K562 treated with DMSO at 1 percent for 24 hours (cell line): ENCODE results near the gene HEPN1. TPM values are rescaled to one million over a fixed set of nuclear protein-coding genes. Genes with fewer than 3 reads are reported as not detected.

Experiments used
- total RNA-seq: library from RNA; unstranded; fragments of 300-600 nt; gene quantifications from 2 replicates; pipeline ENCODE4 v1.2.3, GENCODE V29; 2022; ENCODE audit warnings: low read depth; ENCODE audit not compliant: insufficient read depth

HEPN1 gene
- not detected in 2 replicates for total RNA-seq

DNA sequence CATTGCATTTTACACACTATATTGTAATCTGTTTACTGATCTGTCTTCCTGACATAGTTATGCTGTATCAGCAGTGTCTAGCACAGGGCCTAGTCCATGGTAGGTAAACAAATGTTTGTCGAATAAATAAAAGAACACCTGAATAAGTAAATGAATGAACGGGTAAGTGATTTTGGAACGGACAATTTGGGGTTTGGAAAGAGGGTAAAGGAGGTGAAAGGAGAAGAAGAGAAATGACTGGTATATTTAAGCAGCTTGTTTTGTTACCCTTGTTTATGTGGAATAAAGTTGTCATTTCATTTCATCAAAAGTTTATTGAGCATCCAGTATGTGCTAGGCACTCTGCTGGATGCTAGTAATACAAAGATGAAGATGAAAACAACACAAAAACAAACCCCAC, at the start of gene HEPN1:
HEPN1 (plus strand) TSS at position 301 of the 400 bp plus-strand sequence.

DNA sequence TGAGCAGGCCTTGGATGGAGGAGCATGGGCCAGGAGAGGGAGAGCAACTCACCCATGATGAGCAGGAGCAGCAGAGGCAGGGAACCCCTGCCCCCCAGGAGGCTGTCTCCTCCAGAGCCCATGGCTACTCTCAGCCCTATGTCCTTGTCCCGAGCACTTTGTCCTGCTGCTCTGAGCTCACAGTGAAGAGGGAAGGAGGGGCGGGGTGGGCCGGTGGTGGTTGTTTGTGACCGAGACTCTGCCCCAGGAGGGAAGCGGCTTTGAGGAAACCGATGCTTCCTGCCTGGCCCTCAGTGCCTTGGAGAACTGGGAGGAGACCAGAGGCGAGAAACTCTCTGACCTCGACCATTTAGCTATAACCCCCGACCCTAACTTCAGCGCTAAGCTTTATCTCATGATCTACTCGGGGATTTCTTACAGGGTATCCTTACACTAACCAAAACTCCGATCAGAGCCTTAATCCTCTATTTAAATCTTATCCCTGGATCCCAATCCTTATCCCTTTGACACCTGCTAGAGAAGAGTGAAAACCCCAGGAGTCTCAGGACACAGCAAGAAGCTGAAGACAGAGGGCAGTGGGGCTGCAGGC, 21.3 kb upstream of the HEPN1 start, which contains the start of gene ROBO4:
ROBO4 (minus strand) TSS at position 192 of the 589 bp plus-strand sequence; CDS start at position 122, 70 bp downstream.

DNA sequence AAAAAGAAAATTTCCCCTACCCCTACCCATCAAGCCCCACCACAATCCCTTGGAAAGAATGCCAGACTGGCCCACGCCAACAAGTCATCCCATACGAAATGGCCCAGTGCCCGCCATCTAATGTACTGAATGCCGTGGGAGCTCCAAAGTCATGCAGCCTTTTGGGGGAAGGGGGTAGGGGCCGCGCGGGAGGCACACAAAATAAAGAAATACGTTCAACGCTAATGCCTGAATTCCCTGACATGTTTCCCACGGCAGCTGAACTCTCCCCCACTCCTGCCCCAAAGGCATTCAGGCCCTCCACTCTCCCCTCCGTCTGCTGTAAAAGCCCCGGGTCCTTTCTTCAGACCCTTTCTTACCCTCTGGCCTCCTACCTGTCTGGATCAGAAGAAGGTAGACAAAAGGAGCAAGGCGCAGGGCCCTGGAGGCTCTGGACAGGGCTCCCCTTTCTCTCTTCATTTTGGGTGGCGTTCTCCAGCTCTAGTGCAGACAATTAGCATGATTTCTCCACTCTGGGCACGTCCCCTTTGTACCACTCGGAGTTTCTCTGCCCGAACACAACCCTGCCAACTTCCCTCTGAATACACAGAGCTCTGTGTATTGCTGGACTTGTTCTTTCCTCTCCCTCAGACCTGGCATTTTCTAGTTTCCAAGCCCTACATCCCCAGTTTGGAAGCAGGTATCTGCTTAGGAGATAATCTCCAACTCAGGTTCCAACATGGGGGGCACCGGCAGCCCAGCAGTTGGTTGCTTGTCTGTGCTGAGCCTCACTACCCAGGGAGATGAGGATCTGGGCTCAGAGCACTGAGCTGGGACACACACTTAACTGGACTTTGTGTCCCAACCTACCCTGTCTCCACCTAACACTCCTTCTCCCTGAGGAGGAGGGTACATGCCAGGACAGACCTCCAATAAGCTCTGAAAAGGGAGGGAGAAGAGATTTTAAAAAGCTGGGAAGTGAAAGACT, 16.8 kb downstream of the HEPN1 start, which contains the start of gene HEPACAM:
HEPACAM (minus strand) TSS at position 500 of the 967 bp plus-strand sequence; CDS start at position 459, 41 bp downstream.

DNA sequence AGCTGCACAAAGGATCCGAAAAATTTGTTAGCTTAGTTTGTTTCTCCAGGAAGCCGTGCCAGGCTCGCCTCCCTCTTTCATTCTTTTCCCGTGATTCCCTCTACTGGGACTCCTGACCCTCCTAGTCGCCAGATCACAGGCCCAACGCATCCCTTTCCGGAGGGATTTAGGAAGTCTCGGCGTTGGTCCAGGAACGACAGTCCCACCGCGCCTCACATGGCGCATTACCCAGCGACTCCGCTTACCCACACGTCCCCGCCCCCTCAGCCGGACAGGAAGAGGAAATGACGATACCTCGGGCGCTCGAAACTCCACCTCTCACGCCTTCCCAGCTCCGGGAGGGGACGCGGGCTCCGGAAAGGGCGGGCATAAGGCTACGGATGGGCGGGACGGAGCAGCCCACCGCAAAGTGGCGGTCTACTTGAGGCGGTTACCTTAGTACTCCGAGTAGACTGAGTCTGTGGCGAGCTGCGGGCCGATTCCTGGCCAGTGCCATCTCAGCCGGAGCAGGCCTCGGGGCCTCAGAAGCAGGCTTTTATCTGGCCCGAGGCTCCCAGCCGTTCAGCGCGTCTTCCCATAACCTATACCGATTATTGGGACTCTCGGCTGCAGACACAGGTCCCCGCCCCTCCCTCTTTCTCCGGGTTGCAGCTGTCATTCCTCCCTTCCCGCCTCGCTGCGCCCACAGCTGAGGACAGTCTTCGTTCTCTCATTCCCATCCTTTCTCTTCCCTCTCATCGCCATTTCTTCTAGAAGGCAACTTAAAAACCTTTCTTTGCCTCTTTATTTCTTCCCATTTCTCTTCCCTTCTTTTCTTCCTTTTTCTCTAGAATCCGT, 34.9 kb downstream of the HEPN1 start, which contains the start of gene CCDC15:
CCDC15 (plus strand) TSS at position 450 of the 837 bp plus-strand sequence. CDS start 531 bp downstream, outside the sequence.

Other genes with a start within 250 kb of the HEPN1 start
- 3.6 and 3.9 TPM in 2 replicates for gene SIAE, start 245.5 kb upstream of the HEPN1 start, total RNA-seq
- 7.9 and 12.9 TPM in 2 replicates for gene SPA17, start 245.3 kb upstream of the HEPN1 start, total RNA-seq
- 17.7 and 18.4 TPM in 2 replicates for gene NRGN, start 179.3 kb upstream of the HEPN1 start, total RNA-seq
- gene VSIG2, start 167.0 kb upstream of the HEPN1 start, total RNA-seq = not detected in 2 replicates
- gene ESAM, start 157.0 kb upstream of the HEPN1 start, total RNA-seq = 0.71 and 1.1 TPM in 2 replicates
- gene MSANTD2, start 118.8 kb upstream of the HEPN1 start, total RNA-seq = 3.2 and 4.7 TPM in 2 replicates
- gene ROBO3, start 53.8 kb upstream of the HEPN1 start, total RNA-seq = 1.3 and 2.5 TPM in 2 replicates
- not detected in 2 replicates for gene ROBO4, start 21.4 kb upstream of the HEPN1 start, total RNA-seq
- not detected in 2 replicates for gene HEPACAM, start 16.8 kb downstream of the HEPN1 start, total RNA-seq
- 2.4 and 4.6 TPM in 2 replicates for gene CCDC15, start 35.0 kb downstream of the HEPN1 start, total RNA-seq
- 1.8 and 2.0 TPM in 2 replicates for gene SLC37A2, start 144.1 kb downstream of the HEPN1 start, total RNA-seq
- gene TMEM218, start 192.4 kb downstream of the HEPN1 start, total RNA-seq = 14.0 and 16.0 TPM in 2 replicates
- gene PKNOX2, start 245.5 kb downstream of the HEPN1 start, total RNA-seq = 0.09 TPM in 1 of 2 replicates, not detected in the other